ENCODE results near the gene ERBIN. TPM values are rescaled to one million over a fixed set of nuclear protein-coding genes. Genes with fewer than 3 reads are reported as not detected.

The ERBIN gene
- polyA plus RNA-seq, 1 donor from 2014 or later = 28.4 TPM

GRCh38 chr5:65978251-65978650 lies 51.9 kb downstream of the ERBIN start:
- Histone ChIP-seq H3K9ac (ENCODE audit: low read length) (no peak overlapping the region), H3K9me3 (ENCODE audit: low read length) (no peaks in the 10 kb centered on the region), H3K79me2 (replicated peaks; ENCODE audit: insufficient read depth, low read length) (peaks cover 33% of the 10 kb centered on the region), H3K4me3 (ENCODE audit: low read length) (no peak overlapping the region), H3K4me2 (ENCODE audit: low read length) (no peak overlapping the region), H4K20me1 (ENCODE audit: insufficient read depth) (no peaks in the 10 kb centered on the region), H3F3A (ENCODE audit: insufficient read depth, low read length, poor library complexity, severe bottlenecking) (no peaks in the 10 kb centered on the region), H3K9me2 (ENCODE audit: insufficient read depth, low read length) (no peaks in the 10 kb centered on the region), H3K27me3 (ENCODE audit: insufficient read depth, low read depth, low read length) (no peaks in the 10 kb centered on the region), H2AFZ (ENCODE audit: low read depth, low read length) (no peak overlapping the region), H3K27ac (ENCODE audit: low read length) (no peak overlapping the region), H3K36me3 (ENCODE audit: insufficient read depth, low read length) (no peaks in the 10 kb centered on the region)
- TF ChIP-seq CTCF (IDR thresholded peaks at IDR 0.05; ENCODE audit: poor library complexity, severe bottlenecking) = no peak
- no peak for TF ChIP-seq SMC3 (conservative IDR thresholded peaks at IDR 0.05; ENCODE audit: poor library complexity)
- no peak for TF ChIP-seq MXI1 (conservative IDR thresholded peaks at IDR 0.05; ENCODE audit: poor library complexity, severe bottlenecking)
- no peak for TF ChIP-seq EZH2 (IDR thresholded peaks at IDR 0.05; ENCODE audit: borderline replicate concordance, insufficient read depth, low read length, poor library complexity, severe bottlenecking)
- TF ChIP-seq EP300 (conservative IDR thresholded peaks at IDR 0.05; ENCODE audit: poor library complexity, severe bottlenecking) = no peak
- no peak for TF ChIP-seq REST (IDR thresholded peaks at IDR 0.05; ENCODE audit: borderline replicate concordance)
- no peak for TF ChIP-seq POLR2AphosphoS5 (IDR thresholded peaks at IDR 0.05)
- no peak for TF ChIP-seq TAF1 (IDR thresholded peaks at IDR 0.05; ENCODE audit: low read depth)
- TF ChIP-seq RAD21 (conservative IDR thresholded peaks at IDR 0.05) = no peak

- Histone ChIP-seq H3K27me3 (ENCODE audit: insufficient read depth, low read depth, low read length) (no peaks in the 10 kb centered on the region), H3K4me2 (ENCODE audit: low read length) (no peak overlapping the region), H3F3A (ENCODE audit: insufficient read depth, low read length, poor library complexity, severe bottlenecking) (no peaks in the 10 kb centered on the region), H3K9me3 (ENCODE audit: low read length) (no peaks in the 10 kb centered on the region), H3K4me3 (ENCODE audit: low read length) (no peak overlapping the region), H4K20me1 (ENCODE audit: insufficient read depth) (no peaks in the 10 kb centered on the region), H2AFZ (ENCODE audit: low read depth, low read length) (no peak overlapping the region), H3K9ac (ENCODE audit: low read length) (no peak overlapping the region), H3K36me3 (ENCODE audit: insufficient read depth, low read length) (no peaks in the 10 kb centered on the region), H3K27ac (ENCODE audit: low read length) (no peak overlapping the region), H3K79me2 (replicated peaks; ENCODE audit: insufficient read depth, low read length) (peaks cover 30% of the 10 kb centered on the region), H3K9me2 (ENCODE audit: insufficient read depth, low read length) (no peaks in the 10 kb centered on the region)
- TF ChIP-seq SMC3 (conservative IDR thresholded peaks at IDR 0.05; ENCODE audit: poor library complexity) (no peak), TAF1 (IDR thresholded peaks at IDR 0.05; ENCODE audit: low read depth) (no peak), MXI1 (conservative IDR thresholded peaks at IDR 0.05; ENCODE audit: poor library complexity, severe bottlenecking) (no peak), CTCF (IDR thresholded peaks at IDR 0.05; ENCODE audit: poor library complexity, severe bottlenecking) (no peak), EZH2 (IDR thresholded peaks at IDR 0.05; ENCODE audit: borderline replicate concordance, insufficient read depth, low read length, poor library complexity, severe bottlenecking) (no peak), REST (IDR thresholded peaks at IDR 0.05; ENCODE audit: borderline replicate concordance) (no peak), POLR2AphosphoS5 (IDR thresholded peaks at IDR 0.05) (no peak), RAD21 (conservative IDR thresholded peaks at IDR 0.05) (no peak)
Observed at GRCh38 chr5:65981548-65981947, 55.2 kb downstream of the ERBIN start.
